ENCODE results near the gene TMPRSS4. TPM values are rescaled to one million over a fixed set of nuclear protein-coding genes. Genes with fewer than 3 reads are reported as not detected.
A peak's percentile ranks its signal among the peaks of the same experiment; 100 is the strongest.

The TMPRSS4 gene
- total RNA-seq, 4 donors from 2014 or later = 41.3 to 274 (median 159) TPM

- TF ChIP-seq CTCF (IDR thresholded peaks at IDR 0.05) (no peak), POLR2A (IDR thresholded peaks at IDR 0.05) (no peak)
- Histone ChIP-seq H3K9me3 (no peaks in the 10 kb centered on the region), H3K36me3 (no peaks in the 10 kb centered on the region), H3K4me1 (no peaks in the 10 kb centered on the region), H3K27ac (no peak overlapping the region), H3K4me3 (no peak overlapping the region), H3K27me3 (no peaks in the 10 kb centered on the region)
- no peak for DNase-seq
These were observed 34.1 kb upstream of the TMPRSS4 start for GRCh38 chr11:118042796-118043195.

GRCh38 chr11:118045191-118045590 lies 31.7 kb upstream of the TMPRSS4 start:
- no peaks in the 10 kb centered on the region for H3K36me3 ChIP-seq
- H3K4me3 ChIP-seq = no peak overlapping the region
- no peaks in the 10 kb centered on the region for H3K4me1 ChIP-seq
- DNase-seq = no peak
- no peak for TF ChIP-seq CTCF (IDR thresholded peaks at IDR 0.05)
- no peak for TF ChIP-seq POLR2A (IDR thresholded peaks at IDR 0.05)
- H3K27ac ChIP-seq = no peak overlapping the region
- no peaks in the 10 kb centered on the region for H3K27me3 ChIP-seq
- no peaks in the 10 kb centered on the region for H3K9me3 ChIP-seq

- DNase-seq = peak in 1 of 3 donors; percentile 48
- no peak for TF ChIP-seq POLR2A (IDR thresholded peaks at IDR 0.05)
- TF ChIP-seq CTCF (IDR thresholded peaks at IDR 0.05) = no peak
- Histone ChIP-seq H3K4me1 (peaks cover 0 to 4% (median 2%) of the 10 kb centered on the region in 4 donors), H3K9me3 (no peaks in the 10 kb centered on the region), H3K27ac (peak overlapping the region in 1 of 4 donors; percentile 2), H3K36me3 (no peaks in the 10 kb centered on the region), H3K27me3 (no peaks in the 10 kb centered on the region), H3K4me3 (no peak overlapping the region)
These were observed 30.6 kb upstream of the TMPRSS4 start for GRCh38 chr11:118046051-118046963.

GRCh38 chr11:118046964-118047700 lies 29.7 kb upstream of the TMPRSS4 start:
- TF ChIP-seq CTCF (IDR thresholded peaks at IDR 0.05) (no peak), POLR2A (IDR thresholded peaks at IDR 0.05) (no peak)

GRCh38 chr11:118047749-118048148 lies 29.1 kb upstream of the TMPRSS4 start:
- H3K9me3 ChIP-seq = no peaks in the 10 kb centered on the region
- no peaks in the 10 kb centered on the region for H3K36me3 ChIP-seq
- H3K27me3 ChIP-seq = no peaks in the 10 kb centered on the region
- H3K4me3 ChIP-seq = no peak overlapping the region
- no peak overlapping the region for H3K27ac ChIP-seq
- H3K4me1 ChIP-seq = peaks cover 0 to 7% (median 2%) of the 10 kb centered on the region in 4 donors
- DNase-seq = peak in 1 of 3 donors; percentile 44
- TF ChIP-seq POLR2A (IDR thresholded peaks at IDR 0.05) = no peak
- TF ChIP-seq CTCF (IDR thresholded peaks at IDR 0.05) = no peak

More at GRCh38 chr11:118046964-118047700, 29.7 kb upstream of the TMPRSS4 start:
- Histone ChIP-seq H3K27ac (no peak overlapping the region), H3K27me3 (no peaks in the 10 kb centered on the region), H3K36me3 (no peaks in the 10 kb centered on the region), H3K4me3 (no peak overlapping the region), H3K4me1 (peaks cover 0 to 4% (median 2%) of the 10 kb centered on the region in 4 donors), H3K9me3 (no peaks in the 10 kb centered on the region)
- peak in 1 of 3 donors; percentile 32 for DNase-seq
